Superior temporal gyrus (tissue), 1 donor: ENCODE results near the gene SRRM3.
"Not testable (repeated sequence)": the region's sequence is repeated elsewhere in the genome, so short reads cannot be mapped to it uniquely, and the experiment has no call there.

Experiments
- DNase-seq: peaks from one replicate; pipeline ENCODE4 v3.0.0-alpha.2; 2016; ENCODE audit errors: extremely low spot score

SRRM3 gene

GRCh38 chr7:76201732-76202665 is at the start of gene SRRM3:
TSS of gene SRRM3 (plus strand) at chr7:76201896. CDS start at chr7:76235067, 33,171 bp downstream.
- peak; percentile 71 for DNase-seq

DNA sequence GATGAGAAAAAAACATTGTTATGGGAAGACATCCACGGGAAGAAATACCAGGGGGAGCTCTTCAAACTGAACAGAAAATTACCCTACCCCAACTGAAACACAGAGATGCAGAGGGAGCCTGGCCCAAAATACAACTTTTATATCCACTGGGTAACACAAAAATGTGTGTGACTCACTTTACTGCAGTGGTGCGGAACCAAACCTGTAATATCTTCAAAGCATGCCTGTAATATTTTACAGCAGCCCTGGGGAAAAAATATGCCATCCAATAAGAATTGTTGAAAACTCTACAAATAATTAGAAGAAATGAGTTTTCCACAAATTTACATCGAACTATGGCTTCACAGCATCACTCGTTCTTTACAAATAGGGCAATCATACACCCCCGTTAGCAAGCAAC is 49.8 kb upstream of the SRRM3 start:
- no peak for DNase-seq

GRCh38 chr7:76153571-76154230 is 48.0 kb upstream of the SRRM3 start:
- not testable (repeated sequence) for DNase-seq

GRCh38 chr7:76155938-76156337 is 45.8 kb upstream of the SRRM3 start:
- DNase-seq, result no peak

GRCh38 chr7:76156992-76157685 is 44.6 kb upstream of the SRRM3 start:
- not testable (repeated sequence) for DNase-seq

- not testable (repeated sequence) for DNase-seq
These were observed 43.3 kb upstream of the SRRM3 start for GRCh38 chr7:76158416-76158815.

- DNase-seq, result peak; percentile 75
These were observed 39.1 kb upstream of the SRRM3 start for GRCh38 chr7:76162416-76163170.

GRCh38 chr7:76163812-76164211 is 37.9 kb upstream of the SRRM3 start:
- DNase-seq, result not testable (repeated sequence)

GRCh38 chr7:76165106-76165972 is 36.4 kb upstream of the SRRM3 start:
- no peak for DNase-seq

DNA sequence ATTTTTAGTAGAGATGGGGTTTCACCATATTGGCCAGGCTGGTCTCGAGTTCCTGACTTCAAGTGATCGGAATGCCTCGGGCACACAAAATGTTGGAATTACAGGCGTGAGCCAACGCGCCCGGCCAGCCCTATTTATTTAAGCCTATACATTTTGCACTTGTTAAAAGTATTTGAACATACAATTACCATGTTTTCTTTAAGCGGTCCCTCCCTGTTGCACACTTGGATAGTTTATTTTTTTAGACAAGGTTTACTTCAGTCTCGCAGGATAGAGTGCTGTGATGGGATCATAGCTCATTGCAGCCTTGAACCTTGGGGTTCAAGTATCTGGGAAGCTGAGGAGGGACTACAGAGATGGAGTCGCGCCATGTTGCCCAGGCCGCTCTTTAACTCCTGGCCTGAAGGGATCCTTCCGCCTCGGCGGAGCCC is 35.7 kb upstream of the SRRM3 start:
- DNase-seq, result no peak

DNA sequence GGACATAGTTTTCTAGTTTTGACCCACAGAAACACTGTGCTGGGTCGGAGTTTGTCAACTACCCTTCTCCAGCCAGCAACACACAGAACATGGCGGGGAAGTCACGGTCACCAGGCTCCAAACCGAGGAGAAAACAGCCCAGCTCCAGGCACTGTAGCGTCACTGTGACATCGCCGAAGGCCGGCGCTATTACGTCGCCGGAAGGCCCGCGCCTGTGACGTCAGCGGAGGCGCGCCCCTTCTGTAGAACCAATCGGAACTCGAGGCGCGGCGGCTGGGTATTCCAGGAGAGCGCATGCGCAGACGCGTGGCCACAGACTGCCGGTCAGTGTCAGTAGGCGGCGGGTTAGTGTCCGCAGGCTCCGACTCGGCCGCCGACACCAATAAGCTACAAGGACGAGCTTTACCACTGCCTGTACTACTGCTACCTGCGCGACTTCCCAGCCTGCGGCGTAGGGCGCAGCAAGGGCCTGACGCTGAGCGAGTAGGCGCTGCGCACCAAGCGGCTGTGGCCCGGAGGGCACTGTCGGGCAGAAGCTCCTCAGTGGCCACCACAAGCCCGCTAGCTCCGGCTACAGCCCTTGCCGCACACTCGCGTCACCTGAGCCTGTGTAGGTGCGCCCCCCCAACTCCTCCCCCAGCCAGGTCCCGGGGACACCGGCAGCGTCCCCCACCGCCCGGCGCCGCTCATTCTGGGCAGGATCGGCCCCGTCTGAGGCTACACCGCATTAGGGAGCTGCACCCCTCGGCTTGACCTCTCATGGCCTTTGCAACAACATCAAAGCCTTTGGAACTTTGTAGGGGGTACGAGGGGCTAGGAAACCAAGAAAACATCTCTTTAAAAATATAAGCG is 35.1 kb upstream of the SRRM3 start:
- DNase-seq, result peak; percentile 98

DNA sequence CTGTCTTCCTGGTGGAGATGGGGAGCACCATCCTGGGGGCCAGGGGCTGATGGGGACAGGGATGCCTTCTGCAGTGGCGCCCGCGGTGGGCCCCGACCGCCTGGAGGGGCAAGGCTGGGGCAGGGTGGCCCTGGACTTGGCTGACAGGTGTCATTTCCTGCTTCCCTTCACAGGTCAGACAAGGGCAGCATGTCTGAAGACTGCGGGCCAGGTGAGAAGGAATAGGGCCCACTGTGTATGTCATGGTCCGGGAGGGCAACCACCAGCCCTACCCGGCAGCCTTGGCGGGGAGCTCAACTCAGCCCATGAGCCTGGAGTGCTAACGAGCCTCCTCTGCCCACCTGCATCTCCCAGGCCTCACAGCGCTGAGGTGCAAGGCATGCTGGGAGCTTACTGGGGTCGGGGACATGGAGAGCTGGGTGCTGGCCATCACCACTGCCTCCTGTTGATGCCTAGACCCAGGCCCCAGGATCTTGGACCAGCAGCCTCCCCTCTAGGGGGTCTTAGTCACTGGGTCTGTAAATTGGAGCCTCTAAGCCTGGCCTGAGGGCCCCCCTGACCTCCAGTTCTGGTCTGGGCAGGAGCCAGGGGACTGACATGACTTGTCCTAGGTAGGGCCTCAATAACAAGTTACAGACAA is 28.0 kb upstream of the SRRM3 start:
- no peak for DNase-seq

GRCh38 chr7:76176951-76177350 is 24.7 kb upstream of the SRRM3 start:
- not testable (repeated sequence) for DNase-seq

GRCh38 chr7:76179686-76180085 is 22.0 kb upstream of the SRRM3 start:
- no peak for DNase-seq

DNA sequence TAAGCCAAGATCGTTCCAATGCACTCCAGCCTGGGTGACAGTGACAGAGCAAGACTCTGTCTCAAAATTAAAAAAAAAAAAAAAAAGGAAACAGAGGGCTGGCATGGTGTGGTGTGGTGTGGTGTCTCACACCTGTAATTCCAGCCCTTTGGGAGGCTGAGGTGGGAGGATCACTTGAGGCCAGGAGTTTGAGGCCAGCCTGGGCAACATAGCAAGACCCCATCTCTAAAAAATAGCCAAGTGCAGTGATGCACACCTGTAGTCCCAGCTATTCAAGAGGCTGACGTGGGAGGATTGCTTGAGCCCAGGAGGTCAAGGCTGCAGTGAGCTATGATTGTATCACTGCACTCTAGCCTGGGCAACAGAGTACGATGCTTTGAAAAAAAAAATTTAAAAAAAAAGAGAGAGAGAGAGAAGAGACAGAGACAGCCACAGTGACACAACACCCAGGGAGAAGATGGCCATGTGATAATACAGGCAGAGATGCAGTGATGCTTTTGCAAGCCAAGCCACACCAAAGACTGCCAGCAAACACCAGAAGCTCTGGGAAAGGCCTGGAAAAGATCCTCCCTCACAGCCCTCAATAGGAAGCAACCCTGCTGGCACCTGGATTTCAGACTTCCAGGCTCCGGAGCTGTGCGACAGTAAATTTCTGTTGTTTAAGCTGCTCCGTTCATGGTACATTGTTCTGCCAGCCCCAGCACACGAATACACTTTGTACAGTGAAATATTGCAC is 19.3 kb upstream of the SRRM3 start:
- DNase-seq, result no peak

GRCh38 chr7:76185187-76185896 is 16.4 kb upstream of the SRRM3 start:
- DNase-seq, result no peak

DNA sequence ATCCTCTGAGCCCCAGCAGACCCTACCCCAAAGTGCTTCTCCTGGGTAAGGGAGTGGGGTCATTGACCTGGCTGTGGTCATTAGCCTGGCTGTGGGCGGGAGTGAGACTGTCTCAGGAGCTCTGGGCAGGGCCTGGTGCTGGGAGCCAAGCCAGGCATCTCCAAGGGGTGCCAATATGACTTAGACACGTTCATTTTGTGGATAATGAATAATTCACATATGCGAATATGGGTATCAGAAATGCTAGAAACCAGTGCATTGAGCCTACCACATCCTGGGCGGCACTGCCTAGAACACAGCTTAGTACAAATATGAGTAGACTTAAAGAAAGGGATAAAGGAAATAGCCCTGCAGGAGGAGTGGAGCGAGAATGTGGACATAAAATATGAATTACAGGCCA is 14.4 kb upstream of the SRRM3 start:
- DNase-seq, result no peak

- no peak for DNase-seq
These were observed 12.4 kb upstream of the SRRM3 start for GRCh38 chr7:76189276-76189675.
